DOHH2 (cell line): Measurements from ENCODE around the gene CNPY1.

ENCODE experiments used
- H3F3A ChIP-seq: fragments of 200-600 bp; sonication (generic), shearing (Covaris generic); 2 replicates; pipeline ENCODE4 v1.6.0; 2016; ENCODE audit warnings: antibody characterized with exemption, mild to moderate bottlenecking; ENCODE audit not compliant: control insufficient read depth, insufficient read depth
- H3K27ac ChIP-seq: fragments of 200-600 bp; sonication (generic); 2 replicates; pipeline ENCODE4 v1.5.1; 2014; ENCODE audit warnings: low read depth, mild to moderate bottlenecking, low read length, moderate library complexity
- H3K27me3 ChIP-seq: fragments of 200-600 bp; sonication (generic); 2 replicates; pipeline ENCODE4 v1.6.1; 2014; ENCODE audit warnings: mild to moderate bottlenecking, low read length, mixed read lengths; ENCODE audit not compliant: control insufficient read depth
- H3K36me3 ChIP-seq: fragments of 200-600 bp; sonication (generic); 2 replicates; pipeline ENCODE4 v1.6.1; 2014; ENCODE audit warnings: mild to moderate bottlenecking, low read length, moderate library complexity, mixed read lengths; ENCODE audit not compliant: control insufficient read depth
- H3K4me1 ChIP-seq: fragments of 200-600 bp; sonication (generic); 2 replicates; pipeline ENCODE4 v1.6.1; 2014; ENCODE audit warnings: mild to moderate bottlenecking, low read length, mixed read lengths; ENCODE audit not compliant: control insufficient read depth
- H3K4me2 ChIP-seq: fragments of 200-600 bp; sonication (generic); 2 replicates; pipeline ENCODE4 v1.6.0; 2014; ENCODE audit warnings: mild to moderate bottlenecking, low read length, moderate library complexity
- H3K4me3 ChIP-seq: fragments of 200-600 bp; sonication (generic); 2 replicates; pipeline ENCODE4 v1.5.1; 2014; ENCODE audit warnings: mild to moderate bottlenecking, low read length, mixed read lengths
- H3K79me2 ChIP-seq: fragments of 200-600 bp; sonication (generic); 2 replicates; pipeline ENCODE4 v1.6.1; 2014; ENCODE audit warnings: mild to moderate bottlenecking, low read length, mixed read lengths; ENCODE audit not compliant: control insufficient read depth
- H3K9me2 ChIP-seq: fragments of 200-600 bp; sonication (generic); replicated peaks from 2 replicates; pipeline ENCODE4 v1.6.1; 2014; ENCODE audit warnings: mild to moderate bottlenecking, low read length, mixed read lengths; ENCODE audit not compliant: control insufficient read depth
- H3K9me3 ChIP-seq: fragments of 200-600 bp; sonication (generic); 2 replicates; pipeline ENCODE4 v1.6.1; 2014; ENCODE audit warnings: antibody characterized with exemption, low read length, mixed read lengths; ENCODE audit not compliant: control insufficient read depth, insufficient read depth
- H4K20me1 ChIP-seq: fragments of 200-600 bp; sonication (generic); 2 replicates; pipeline ENCODE4 v1.6.0; 2014; ENCODE audit warnings: low read depth, mild to moderate bottlenecking, antibody characterized with exemption, low read length, moderate library complexity; ENCODE audit not compliant: control insufficient read depth, insufficient read depth
- CTCF ChIP-seq: fragments of 200-600 bp; sonication (generic); IDR thresholded peaks from one replicate; pipeline ENCODE4 v1.5.1; 2014; ENCODE audit warnings: antibody characterized with exemption, mild to moderate bottlenecking, low read depth, low read length; ENCODE audit not compliant: poor library complexity, severe bottlenecking
- EZH2phosphoT487 ChIP-seq: fragments of 200-600 bp; sonication (generic); IDR thresholded peaks from 2 replicates; pipeline ENCODE4 v1.6.1; 2017; ENCODE audit warnings: borderline replicate concordance, mild to moderate bottlenecking, antibody characterized with exemption, low read length, moderate library complexity, mixed read lengths

The CNPY1 gene

GRCh38 chr7:155591055-155591775 lies 44.9 kb upstream of the CNPY1 start:
- Histone ChIP-seq H3K36me3 (no peaks in the 10 kb centered on the region), H3K4me3 (no peak overlapping the region), H3K4me1 (no peaks in the 10 kb centered on the region; the same call in 1 of the 2 replicates), H3K27me3 (peaks cover 7% of the 10 kb centered on the region; the same call in 1 of the 2 replicates), H3K79me2 (no peaks in the 10 kb centered on the region), H3K27ac (no peak overlapping the region), H3K4me2 (no peak overlapping the region), H3K9me2 (no peaks in the 10 kb centered on the region), H3F3A (no peaks in the 10 kb centered on the region), H3K9me3 (no peaks in the 10 kb centered on the region), H4K20me1 (no peaks in the 10 kb centered on the region; the same call in 1 of the 2 replicates)
- TF ChIP-seq EZH2phosphoT487 (no peak), CTCF (no peak)

GRCh38 chr7:155590215-155591018 lies 44.1 kb upstream of the CNPY1 start:
- Histone ChIP-seq H3K27ac (no peak overlapping the region), H4K20me1 (no peaks in the 10 kb centered on the region; the same call in 1 of the 2 replicates), H3K27me3 (peaks cover 9% of the 10 kb centered on the region; the same call in 1 of the 2 replicates), H3K9me2 (no peaks in the 10 kb centered on the region), H3K36me3 (no peaks in the 10 kb centered on the region), H3K9me3 (no peaks in the 10 kb centered on the region), H3F3A (no peaks in the 10 kb centered on the region), H3K4me2 (no peak overlapping the region), H3K4me3 (no peak overlapping the region), H3K79me2 (no peaks in the 10 kb centered on the region), H3K4me1 (no peaks in the 10 kb centered on the region)
- TF ChIP-seq CTCF, result no peak
- TF ChIP-seq EZH2phosphoT487, result no peak

- no peak overlapping the region for H3K27ac ChIP-seq
- no peak overlapping the region for H3K4me2 ChIP-seq
These were observed 42.9 kb upstream of the CNPY1 start for GRCh38 chr7:155589001-155589980.

More at GRCh38 chr7:155589001-155589980, 42.9 kb upstream of the CNPY1 start:
- Histone ChIP-seq H3K79me2 (no peaks in the 10 kb centered on the region), H3K27me3 (peaks cover 18% of the 10 kb centered on the region; the same call in 1 of the 2 replicates), H3K4me1 (no peaks in the 10 kb centered on the region), H4K20me1 (no peaks in the 10 kb centered on the region; the same call in 1 of the 2 replicates), H3F3A (no peaks in the 10 kb centered on the region), H3K4me3 (no peak overlapping the region), H3K36me3 (no peaks in the 10 kb centered on the region), H3K9me3 (no peaks in the 10 kb centered on the region), H3K9me2 (no peaks in the 10 kb centered on the region)
- TF ChIP-seq EZH2phosphoT487 (no peak), CTCF (no peak)
